GM19043 (cell line): Measurements from ENCODE around the gene PTHLH.

Experiments used
- ATAC-seq: cut with Tn5 transposase; IDR thresholded peaks from one replicate; pipeline ENCODE4 v1.9.1; 2021; ENCODE audit warnings: low read depth; ENCODE audit not compliant: unreplicated experiment

Gene PTHLH

GRCh38 chr12:27975222-27976136 is 2.9 kb upstream of the PTHLH start:
- no peak for ATAC-seq

DNA sequence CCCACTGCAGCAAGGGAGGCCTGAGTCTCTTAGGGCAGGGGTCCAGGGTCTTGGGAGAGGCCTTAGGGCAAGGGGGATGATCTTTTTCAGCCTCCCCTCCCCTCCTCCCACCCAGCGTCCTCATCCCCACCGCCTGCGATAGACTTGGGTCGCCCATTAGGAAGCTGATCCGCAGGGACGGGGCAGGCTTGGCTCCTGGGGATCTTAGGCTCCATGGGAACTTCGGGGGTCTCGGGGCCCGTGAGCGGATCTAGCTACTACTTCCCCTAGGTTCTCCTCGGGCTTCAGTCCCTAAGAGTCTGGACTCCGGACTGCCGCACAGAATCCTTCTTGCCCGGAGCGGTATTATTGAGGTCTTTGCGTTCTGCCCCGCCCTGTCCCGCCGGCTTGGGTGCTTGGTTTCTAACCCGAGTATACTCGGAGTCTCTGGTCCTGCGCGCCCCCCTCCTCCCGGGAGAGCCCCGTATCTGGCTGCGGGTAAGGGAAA is 2.2 kb upstream of the PTHLH start:
- no peak for ATAC-seq

GRCh38 chr12:27973487-27973890 is 956 bp upstream of the PTHLH start:
- no peak for ATAC-seq

GRCh38 chr12:27971606-27972005 is 927 bp downstream of the PTHLH start:
- no peak for ATAC-seq

DNA sequence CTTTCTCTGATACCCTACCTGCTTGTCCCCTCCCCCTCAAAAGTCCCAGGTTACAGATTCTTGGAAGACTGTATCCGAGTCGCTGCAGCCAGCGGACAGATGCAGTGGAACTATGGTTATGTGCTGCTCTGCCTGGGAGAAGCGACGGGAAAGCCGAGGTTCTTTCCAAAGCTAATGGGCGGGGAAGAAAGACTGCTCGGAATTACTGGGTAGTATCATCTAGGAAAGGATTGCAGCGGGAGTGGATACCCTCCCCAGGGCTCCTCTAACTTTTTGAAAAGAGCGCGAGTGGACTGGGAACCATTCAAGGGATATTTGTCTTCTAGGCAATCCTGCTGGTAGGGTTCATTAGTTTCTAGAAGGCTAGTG is 1.4 kb downstream of the PTHLH start:
- no peak for ATAC-seq

GRCh38 chr12:27970401-27971120 is 2.0 kb downstream of the PTHLH start:
- ATAC-seq: peak; percentile 9

- peak; percentile 78 for ATAC-seq
Observed at GRCh38 chr12:27969624-27970400, 2.7 kb downstream of the PTHLH start.

DNA sequence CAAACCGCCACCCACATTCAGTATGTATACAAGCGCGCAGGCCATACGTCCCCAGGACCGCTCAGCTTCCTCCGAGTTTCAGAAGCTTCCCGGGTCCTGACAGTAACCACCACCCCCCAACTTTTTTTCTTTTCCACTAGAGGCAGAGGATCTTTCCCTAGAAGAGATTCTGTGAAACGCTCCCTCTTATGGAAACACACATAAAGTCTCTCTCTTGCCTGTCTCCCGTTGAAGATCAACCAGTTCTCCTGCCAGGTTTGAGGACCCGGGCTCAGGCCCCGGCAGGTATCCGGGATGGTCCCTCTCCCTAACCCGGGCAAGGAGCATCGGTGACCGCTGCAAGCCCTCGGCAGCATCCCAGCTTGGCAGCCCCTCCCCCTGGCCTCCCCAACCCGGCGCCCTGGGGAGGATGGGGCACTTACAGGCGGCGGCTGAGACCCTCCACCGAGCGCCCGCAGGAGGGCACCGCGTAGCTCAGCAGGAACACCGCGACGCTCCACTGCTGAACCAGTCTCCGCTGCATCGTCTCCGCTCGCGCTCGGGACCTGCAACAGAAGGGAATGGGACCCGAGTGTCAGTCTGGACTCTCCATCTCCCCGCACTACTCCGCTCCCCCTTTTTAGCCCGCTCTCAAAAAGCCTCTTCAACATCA is 3.4 kb downstream of the PTHLH start:
- ATAC-seq: no peak

GRCh38 chr12:27967551-27968054 is 4.9 kb downstream of the PTHLH start:
- no peak for ATAC-seq

DNA sequence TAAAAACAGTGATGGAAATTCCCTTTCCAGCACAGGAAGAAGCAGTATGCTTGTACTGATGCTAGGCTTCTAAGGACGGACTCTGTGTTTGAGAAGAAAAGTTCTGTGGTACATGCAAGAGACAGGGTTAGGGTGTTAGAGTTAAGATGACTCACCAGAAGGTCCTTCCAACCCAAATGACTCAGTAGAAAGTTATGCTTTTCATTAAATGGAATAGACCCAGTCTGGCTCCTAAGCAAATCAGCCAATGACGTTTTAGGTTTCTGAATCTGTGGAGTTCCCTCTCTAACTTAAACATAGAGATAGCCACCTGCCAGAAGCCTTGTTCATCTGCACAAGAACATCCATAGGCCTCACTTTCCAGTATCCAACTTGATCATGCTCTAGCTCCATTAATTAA is 5.7 kb downstream of the PTHLH start:
- ATAC-seq: no peak

DNA sequence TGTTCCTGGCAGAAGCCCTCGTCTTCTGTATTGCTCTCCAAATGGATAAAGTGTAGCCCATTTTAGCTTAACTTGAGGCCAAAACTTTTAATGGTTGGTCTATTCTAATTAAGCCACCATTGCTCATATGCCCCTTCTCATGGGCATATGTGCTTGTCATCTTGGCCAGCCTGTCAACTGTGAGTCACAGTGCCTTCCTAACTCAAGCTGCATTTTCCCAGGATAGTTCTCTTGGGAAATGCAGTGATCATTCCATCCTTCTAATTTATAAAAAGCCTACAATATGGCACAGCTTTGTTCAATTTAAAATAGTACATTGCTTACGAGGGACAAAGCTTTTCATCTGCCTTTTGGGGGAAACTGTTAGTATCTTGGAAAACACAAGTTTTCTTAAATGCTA is 6.6 kb downstream of the PTHLH start:
- ATAC-seq: no peak

DNA sequence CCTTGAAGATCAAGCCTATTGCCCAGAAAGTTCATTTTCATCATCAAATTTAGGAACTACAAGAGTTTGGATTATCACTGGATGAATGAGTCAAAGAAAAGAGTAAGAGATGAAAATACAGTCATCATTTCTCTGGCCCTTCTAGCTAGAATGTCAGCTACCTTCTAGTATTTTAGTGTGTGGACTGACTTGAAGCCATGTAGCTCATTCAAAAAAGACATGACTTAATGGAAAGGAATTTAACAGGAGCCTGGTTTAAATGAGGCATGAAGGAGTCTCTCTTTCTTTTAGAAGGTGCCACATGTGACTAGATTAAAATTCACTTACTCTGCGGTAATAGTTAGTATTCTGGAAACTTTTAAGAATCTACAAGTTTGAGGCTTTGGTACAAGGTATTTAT is 7.1 kb downstream of the PTHLH start:
- no peak for ATAC-seq

DNA sequence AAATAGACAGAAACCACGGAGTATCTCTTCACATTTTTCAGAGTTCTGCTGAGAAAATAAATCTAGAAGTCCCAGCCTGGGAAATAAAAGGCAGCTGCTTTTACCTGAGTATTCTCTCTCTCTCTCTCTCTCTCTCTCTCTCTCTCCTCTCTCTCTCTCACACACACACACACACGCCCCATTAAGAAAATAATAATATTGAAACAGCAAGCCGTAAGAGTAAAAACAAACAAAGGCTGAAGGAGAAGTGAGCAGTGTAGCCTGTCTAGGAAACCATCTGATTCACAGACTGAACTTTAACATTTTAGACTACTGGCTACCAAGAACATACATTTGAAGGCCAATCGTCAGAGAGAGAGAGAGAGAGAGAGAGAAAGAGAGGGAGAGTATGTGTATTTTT is 8.4 kb downstream of the PTHLH start:
- no peak for ATAC-seq

GRCh38 chr12:27960821-27961220 is 11.7 kb downstream of the PTHLH start:
- ATAC-seq: no peak

- ATAC-seq: no peak
Observed at GRCh38 chr12:27958675-27959074, 13.9 kb downstream of the PTHLH start.

DNA sequence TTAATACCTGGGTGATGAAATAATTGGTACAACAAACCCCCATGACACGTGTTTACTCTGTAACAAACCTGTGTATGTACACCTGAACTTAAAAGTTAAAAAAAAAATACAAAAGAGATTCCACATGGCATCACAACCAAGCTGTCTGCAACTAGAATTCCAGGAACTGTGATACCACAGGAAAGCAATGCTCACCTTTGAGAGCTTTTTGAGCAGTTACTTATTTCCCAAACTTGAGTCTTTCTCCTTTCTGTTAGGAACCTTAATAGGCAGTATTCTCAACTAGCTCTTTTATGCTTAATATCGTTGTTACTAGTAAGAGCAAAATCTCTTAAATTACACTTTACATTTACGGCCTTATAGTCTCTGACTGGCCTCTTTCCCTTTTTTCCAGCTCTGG is 15.2 kb downstream of the PTHLH start:
- no peak for ATAC-seq

DNA sequence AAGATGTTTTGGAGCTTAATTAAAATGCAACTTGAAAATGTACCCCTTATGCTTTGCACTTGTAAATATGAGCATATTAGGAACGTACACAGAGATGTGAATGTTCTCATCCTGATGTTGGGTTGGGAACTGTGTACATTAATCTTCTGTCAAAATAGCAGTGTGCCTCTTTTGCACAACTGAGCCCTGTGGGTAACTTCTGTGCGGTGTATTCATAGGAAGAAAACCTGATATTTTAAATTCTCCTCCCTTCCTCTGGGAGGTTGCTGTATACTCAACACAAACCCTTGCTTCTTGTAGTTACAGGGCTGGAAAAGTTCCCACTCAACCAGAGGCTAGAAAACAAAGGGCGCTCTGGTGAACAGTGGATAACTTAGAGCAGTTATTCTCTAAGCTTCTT is 18.7 kb downstream of the PTHLH start:
- ATAC-seq: no peak

- no peak for ATAC-seq
Observed at GRCh38 chr12:27953348-27953747, 19.2 kb downstream of the PTHLH start.

- ATAC-seq: no peak
Observed at GRCh38 chr12:27952510-27952909, 20.0 kb downstream of the PTHLH start.

- no peak for ATAC-seq
Observed at GRCh38 chr12:27951898-27952297, 20.6 kb downstream of the PTHLH start.
